Measurements from ENCODE around the gene MYOF. TPM values are rescaled to one million over a fixed set of nuclear protein-coding genes. Genes with fewer than 3 reads are reported as not detected.

MYOF gene
- total and polyA plus RNA-seq, 9 of the 15 experiments (the other 6 are each of a cell fraction or from before 2014, with no cell fraction given): 0.06 to 0.27 TPM; not detected in 7

DNA sequence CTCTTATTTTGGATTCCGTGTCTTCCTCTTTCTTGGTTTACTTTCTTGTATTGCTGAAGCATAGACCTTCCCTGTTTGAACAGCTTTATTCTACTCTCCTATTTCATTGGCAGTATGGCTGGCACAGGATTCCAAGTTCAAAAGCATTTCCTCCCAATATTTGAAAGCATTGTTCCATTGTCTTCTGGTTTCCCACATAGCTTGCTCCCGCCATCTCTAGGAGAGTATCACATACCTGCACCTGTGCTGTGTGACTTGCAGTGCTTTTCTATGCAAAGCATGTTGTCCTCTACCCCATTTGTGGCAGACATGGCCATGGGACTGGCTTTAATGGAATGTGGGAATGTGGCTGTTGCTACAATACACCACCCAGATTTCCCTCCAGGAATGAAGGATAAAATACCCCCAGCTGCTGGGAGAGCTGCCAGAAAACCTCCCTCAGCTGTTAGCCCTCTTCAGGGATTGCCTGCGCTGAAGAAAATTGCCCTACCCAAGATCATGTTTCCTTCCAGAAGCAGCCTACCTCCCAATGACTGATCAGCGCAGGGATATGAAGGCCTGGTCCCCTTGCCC lies 6.9 kb upstream of the MYOF start:
- TF ChIP-seq ZNF707 (CRISPR knock-in tag; conservative IDR thresholded peaks at IDR 0.05): no peak
- TF ChIP-seq KAT2B (IDR thresholded peaks at IDR 0.05; ENCODE audit: low read depth, low read length): no peak
- no peak for TF ChIP-seq ZNF263 (CRISPR knock-in tag; IDR thresholded peaks at IDR 0.05; ENCODE audit: borderline replicate concordance)
- ChIA-PET CTCF (ENCODE audit: low intra/inter-chr PET ratio) (no interaction called here), POLR2A (no interaction called here)
- no peaks in the 10 kb centered on the region for H4K20me1 ChIP-seq (replicated peaks; ENCODE audit: control insufficient read depth, insufficient read depth, low read length)
- no peaks in the 10 kb centered on the region for H3K36me3 ChIP-seq (ENCODE audit: control insufficient read depth, insufficient read depth, low read length)
- intact Hi-C loops (cut with micrococcal nuclease) (no loop called here), in situ Hi-C loops (cut with MboI) (no loop called here)
- WGBS (ENCODE audit: insufficient coverage, low coverage, missing lambda C conversion rate): 6% methylated on average over 3 of the region's 4 CpGs
- no peak overlapping the region for H3K4me3 ChIP-seq
- ATAC-seq (no peak), FAIRE-seq (no peak), DNase-seq (ENCODE audit: extremely low read depth in 1 of 4, low spot score in 3 of 4) (no peak)
- no peaks in the 10 kb centered on the region for H3K79me2 ChIP-seq (ENCODE audit: control insufficient read depth, insufficient read depth, low read length)
- H2AFZ ChIP-seq (ENCODE audit: low read depth, low read length): no peak overlapping the region
- no peak overlapping the region for H3K9ac ChIP-seq (ENCODE audit: insufficient read depth in 1 of 2, low read depth in 2 of 2, low read length in 2 of 2)
- H3K9me1 ChIP-seq (ENCODE audit: control insufficient read depth, insufficient read depth, low read length): no peaks in the 10 kb centered on the region
- no peak overlapping the region for H3K4me2 ChIP-seq (ENCODE audit: insufficient read depth, low read length)
- peaks cover 0 to 7% of the 10 kb centered on the region in 2 experiments; a peak in 2 of 5 replicates for H3K27me3 ChIP-seq (ENCODE audit: control insufficient read depth in 2 of 2, insufficient read depth in 2 of 2, low read length in 2 of 2)
- no peak overlapping the region for H3K27ac ChIP-seq (ENCODE audit: extremely low read depth, low read depth, low read length)
- H3K4me1 ChIP-seq (replicated peaks in 1 of 2; ENCODE audit: control insufficient read depth in 2 of 2, insufficient read depth in 2 of 2, low read length in 2 of 2): no peaks in the 10 kb centered on the region
- H3K9me3 ChIP-seq (replicated peaks; ENCODE audit: control insufficient read depth, insufficient read depth, low read depth, low read length): no peaks in the 10 kb centered on the region
- BruUV-seq (replicated peaks): no TSS peak

DNA sequence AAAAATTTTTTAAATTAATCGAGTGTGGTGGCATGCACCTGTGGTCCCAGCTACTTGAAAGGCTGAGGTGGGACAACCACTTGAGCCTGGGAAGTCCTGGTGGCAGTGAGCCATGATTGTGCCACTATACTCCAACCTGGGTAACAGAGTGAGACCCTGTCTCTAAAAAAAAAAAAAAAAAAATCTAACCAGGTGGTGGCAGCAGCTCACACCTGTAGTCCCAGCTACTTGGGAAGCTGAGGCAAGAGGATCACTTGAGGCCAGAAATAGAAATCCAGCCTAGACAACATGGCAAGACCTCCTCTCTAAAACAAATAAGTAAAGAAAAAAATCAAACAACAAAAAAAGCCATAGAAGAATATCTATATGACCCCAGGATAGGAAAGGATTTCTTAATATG lies 3.6 kb upstream of the MYOF start:
- in situ Hi-C loops (cut with MboI): no loop called here
- H2AFZ ChIP-seq (ENCODE audit: low read depth, low read length): no peak overlapping the region

More for the DNA sequence above, 3.6 kb upstream of the MYOF start:
- DNase-seq (ENCODE audit: extremely low read depth in 1 of 4, low spot score in 3 of 4) (no peak), ATAC-seq (no peak), FAIRE-seq (no peak)
- 0% methylated on average over 1 of the region's 1 CpG for WGBS (ENCODE audit: insufficient coverage, low coverage, missing lambda C conversion rate)
- no peak overlapping the region for H3K27ac ChIP-seq (ENCODE audit: extremely low read depth, low read depth, low read length)
- ChIA-PET POLR2A (no interaction called here), CTCF (ENCODE audit: low intra/inter-chr PET ratio) (no interaction called here)
- H3K4me1 ChIP-seq (replicated peaks in 1 of 2; ENCODE audit: control insufficient read depth in 2 of 2, insufficient read depth in 2 of 2, low read length in 2 of 2): no peaks in the 10 kb centered on the region
- peaks cover 5 to 7% of the 10 kb centered on the region in 2 experiments; a peak in 3 of 5 replicates for H3K27me3 ChIP-seq (ENCODE audit: control insufficient read depth in 2 of 2, insufficient read depth in 2 of 2, low read length in 2 of 2)
- H3K9me3 ChIP-seq (replicated peaks; ENCODE audit: control insufficient read depth, insufficient read depth, low read depth, low read length): no peaks in the 10 kb centered on the region
- H3K79me2 ChIP-seq (ENCODE audit: control insufficient read depth, insufficient read depth, low read length): no peaks in the 10 kb centered on the region
- H4K20me1 ChIP-seq (replicated peaks; ENCODE audit: control insufficient read depth, insufficient read depth, low read length): no peaks in the 10 kb centered on the region
- no peak overlapping the region for H3K4me3 ChIP-seq
- H3K36me3 ChIP-seq (ENCODE audit: control insufficient read depth, insufficient read depth, low read length): no peaks in the 10 kb centered on the region
- TF ChIP-seq MED1 (CRISPR knock-in tag; IDR thresholded peaks at IDR 0.05; ENCODE audit: borderline replicate concordance) (no peak), PHF8 (IDR thresholded peaks at IDR 0.05; ENCODE audit: borderline replicate concordance, low read length) (no peak)
- H3K4me2 ChIP-seq (ENCODE audit: insufficient read depth, low read length): no peak overlapping the region
- no peaks in the 10 kb centered on the region for H3K9me1 ChIP-seq (ENCODE audit: control insufficient read depth, insufficient read depth, low read length)
- intact Hi-C loops (cut with micrococcal nuclease): no loop called here
- H3K9ac ChIP-seq (ENCODE audit: insufficient read depth in 1 of 2, low read depth in 2 of 2, low read length in 2 of 2): no peak overlapping the region
- no TSS peak for BruUV-seq (replicated peaks)

Data from K562 (cell line).